GM12878 (cell line): ENCODE results near the gene SPCS1. TPM values are rescaled to one million over a fixed set of nuclear protein-coding genes. Genes with fewer than 3 reads are reported as not detected.

ENCODE experiments used
- ATAC-seq: fragments of 200-7000 bp; cut with Tn5 transposase; 3 replicates; pipeline ENCODE4 v1.9.1; 2020; ENCODE audit warnings: mild to moderate bottlenecking, moderate library complexity
- BruUV-seq: library from RNA; stranded (reverse); fragments of 400-500 nt; replicated peaks from 2 replicates; lab custom pipeline; 2021; lab: Mats Ljungman, UMichigan
- CTCF ChIA-PET: fragments of 300-600 bp; sonication (Branson Sonifier 250); formaldehyde crosslinking; extraction: SDS; loops from one replicate; lab custom pipeline; 2021; ENCODE audit warnings: inconsistent platforms; lab: Yijun Ruan, JAX
- POLR2A ChIA-PET: fragments of 350-600 bp; formaldehyde crosslinking; extraction: SDS; loops from one replicate; lab custom pipeline; 2021; ENCODE audit warnings: inconsistent platforms; lab: Charles Lee
- RAD21 ChIA-PET: fragments of 300-600 bp; sonication (Branson Sonifier 250); formaldehyde crosslinking; loops from one replicate; lab custom pipeline; 2023; ENCODE audit warnings: antibody characterized with exemption; ENCODE audit not compliant: unreplicated experiment; lab: Charles Lee
- SMC1A ChIA-PET: fragments of 300-600 bp; sonication (Branson Sonifier 250); formaldehyde crosslinking; loops from one replicate; lab custom pipeline; 2023; ENCODE audit not compliant: unreplicated experiment, uncharacterized antibody; lab: Charles Lee
- DNase-seq: peaks from one replicate; pipeline ENCODE4 v3.0.0-alpha.2; 2011; ENCODE audit warnings: low read depth, low spot score
- FAIRE-seq: peaks from 3 replicates; lab custom pipeline; 2011; peaks lifted over from hg19 to GRCh38; lab: Jason Lieb, UNC
- H2AFZ ChIP-seq: 2 replicates; pipeline ENCODE4 v1.6.0; 2011; ENCODE audit warnings: low read depth, low read length, control low read depth; ENCODE audit not compliant: control insufficient read depth
- H3K27ac ChIP-seq: 2 replicates; pipeline ENCODE4 v1.5.1; 2011; ENCODE audit warnings: control low read depth; ENCODE audit not compliant: control insufficient read depth, insufficient read depth
- H3K27me3 ChIP-seq, 2 experiments: replicated peaks in 1 of 2; 2 replicates each; pipeline versions ENCODE4 v1.6.0 to v1.6.1; 2011; ENCODE audit warnings: low read length in 1 of 2; ENCODE audit not compliant: control insufficient read depth in 2 of 2, insufficient read depth in 2 of 2
- H3K36me3 ChIP-seq, 2 experiments: 2 replicates each; pipeline ENCODE4 v1.5.1; 2011; ENCODE audit warnings: low read length in 1 of 2; ENCODE audit not compliant: control insufficient read depth in 2 of 2, insufficient read depth in 2 of 2
- H3K4me1 ChIP-seq: 2 replicates; pipeline ENCODE4 v1.6.1; 2011; ENCODE audit warnings: mild to moderate bottlenecking, low read length, moderate library complexity, mixed read lengths; ENCODE audit not compliant: control insufficient read depth, insufficient read depth
- H3K4me2 ChIP-seq: 2 replicates; pipeline ENCODE4 v1.6.0; 2011; ENCODE audit warnings: control low read depth; ENCODE audit not compliant: control insufficient read depth, insufficient read depth
- H3K4me3 ChIP-seq: fragments of 200-600 bp; sonication (generic); 2 replicates; pipeline ENCODE4 v1.5.1; 2016
- H3K79me2 ChIP-seq: 2 replicates; pipeline ENCODE4 v1.6.0; 2011; ENCODE audit warnings: low read length; ENCODE audit not compliant: control insufficient read depth, insufficient read depth
- H3K9ac ChIP-seq: 2 replicates; pipeline ENCODE4 v1.8.0; 2011; ENCODE audit warnings: low read length, control low read depth, mixed read lengths; ENCODE audit not compliant: control insufficient read depth, insufficient read depth
- H3K9me3 ChIP-seq: replicated peaks from 3 replicates; pipeline ENCODE4 v1.5.1; 2011; ENCODE audit warnings: mild to moderate bottlenecking, low read length; ENCODE audit not compliant: control insufficient read depth, insufficient read depth
- H4K20me1 ChIP-seq: 2 replicates; pipeline ENCODE4 v1.6.0; 2011; ENCODE audit not compliant: control insufficient read depth, insufficient read depth
- BCL3 ChIP-seq: IDR thresholded peaks from 2 replicates; pipeline ENCODE4 v1.6.1; 2011; ENCODE audit warnings: borderline replicate concordance, low read depth, mild to moderate bottlenecking, moderate library complexity, low read length; ENCODE audit not compliant: insufficient read depth, poor library complexity, severe bottlenecking
- CBX5 ChIP-seq: sonication (generic); IDR thresholded peaks from 2 replicates; pipeline ENCODE4 v1.6.1; 2016; ENCODE audit warnings: low read depth, moderate library complexity, mild to moderate bottlenecking, inconsistent platforms
- CREB1 ChIP-seq: IDR thresholded peaks from 2 replicates; pipeline ENCODE4 v1.6.1; 2012; ENCODE audit warnings: low read depth, mild to moderate bottlenecking, inconsistent platforms
- CREM ChIP-seq: IDR thresholded peaks from 2 replicates; pipeline ENCODE4 v1.6.1; 2014; ENCODE audit warnings: antibody characterized with exemption, low read depth
- E2F4 ChIP-seq: IDR thresholded peaks from 2 replicates; pipeline ENCODE4 v1.6.1; 2012; ENCODE audit warnings: low read depth, low read length, improper control_type of control experiment
- EED ChIP-seq: sonication (generic); IDR thresholded peaks from 2 replicates; pipeline ENCODE4 v1.6.1; 2016; ENCODE audit warnings: antibody characterized with exemption, low read depth
- ETV6 ChIP-seq, 2 experiments: fragments of 450-650 bp in 1 of 2; IDR thresholded peaks in 1 of 2; conservative IDR thresholded peaks in 1 of 2; 2 replicates each; pipeline ENCODE4 v1.6.1; 2014; ENCODE audit warnings: antibody characterized with exemption in 1 of 2, borderline replicate concordance in 1 of 2, low read depth in 1 of 2, mild to moderate bottlenecking in 1 of 2, moderate library complexity in 1 of 2
- MEF2A ChIP-seq: IDR thresholded peaks from 2 replicates; pipeline ENCODE4 v1.6.1; 2011; ENCODE audit warnings: low read depth, mild to moderate bottlenecking, low read length, moderate library complexity; ENCODE audit not compliant: insufficient read depth
- RUNX3 ChIP-seq: IDR thresholded peaks from 2 replicates; pipeline ENCODE4 v1.6.1; 2012; ENCODE audit warnings: low read length, inconsistent platforms
- TCF12 ChIP-seq: IDR thresholded peaks from 2 replicates; pipeline ENCODE4 v1.6.1; 2011; ENCODE audit warnings: low read depth, mild to moderate bottlenecking, low read length
- TCF3 ChIP-seq: IDR thresholded peaks from 2 replicates; pipeline ENCODE4 v1.6.1; 2012; ENCODE audit warnings: low read depth, mild to moderate bottlenecking, low read length, borderline replicate concordance; ENCODE audit not compliant: insufficient read depth
- ZNF384 ChIP-seq: IDR thresholded peaks from 2 replicates; pipeline ENCODE4 v1.6.1; 2012; ENCODE audit warnings: low read depth, mild to moderate bottlenecking, low read length, improper control_type of control experiment, borderline replicate concordance
- WGBS: methylation state at CpG from one replicate; pipeline ENCODE4 v1.1.6; 2016; ENCODE audit warnings: low lambda C conversion rate; ENCODE audit not compliant: insufficient replicate concordance, insufficient coverage; ENCODE audit errors: missing lambda C conversion rate; 5-methylcytosine and 5-hydroxymethylcytosine counted together
- in situ Hi-C: fragments of 300-500 bp; cut with MboI; formaldehyde crosslinking; loops from 9 replicates; pipeline ENCODE4 v1.14.3; 2018; ENCODE audit warnings: mixed read lengths
- intact Hi-C: fragments of 100-400 bp; cut with micrococcal nuclease; formaldehyde crosslinking; loops from one replicate; pipeline ENCODE4 v1.14.2; 2022; ENCODE audit not compliant: unreplicated experiment
- polyA plus RNA-seq, 11 experiments: library from polyadenylated mRNA; depleted of rRNA in 4 of 11; unstranded in 6 of 11; stranded (reverse) in 5 of 11; fragments of >200 nt; fragmentation: Nextera tagmentation in 4 of 11; fragmentation: Illumina TruSeq in 1 of 11; extraction: Ambion mirVana in 4 of 11; extraction: Trizol in 1 of 11; gene quantifications; 1 replicate in 1 of 11; 2 replicates in 10 of 11; pipeline versions ENCODE4 v1.2.1 to v1.2.3, GENCODE V29; 2011 to 2016; ENCODE audit warnings: inconsistent platforms in 2 of 11, missing spikeins in 2 of 11, low read depth in 1 of 11
- total RNA-seq, 4 experiments: library from RNA; depleted of rRNA in 3 of 4; stranded (reverse); fragments of >200 nt in 3 of 4; fragmentation: Illumina TruSeq in 1 of 4; extraction: Trizol in 1 of 4; gene quantifications; 2 replicates each; pipeline versions ENCODE4 v1.2.1 to v1.2.3, GENCODE V29; 2013 to 2021

The SPCS1 gene
- total and polyA plus RNA-seq, 10 of the 15 experiments (the other 5 are each of a cell fraction or from before 2014, with no cell fraction given): 107 to 994 (median 233) TPM

DNA sequence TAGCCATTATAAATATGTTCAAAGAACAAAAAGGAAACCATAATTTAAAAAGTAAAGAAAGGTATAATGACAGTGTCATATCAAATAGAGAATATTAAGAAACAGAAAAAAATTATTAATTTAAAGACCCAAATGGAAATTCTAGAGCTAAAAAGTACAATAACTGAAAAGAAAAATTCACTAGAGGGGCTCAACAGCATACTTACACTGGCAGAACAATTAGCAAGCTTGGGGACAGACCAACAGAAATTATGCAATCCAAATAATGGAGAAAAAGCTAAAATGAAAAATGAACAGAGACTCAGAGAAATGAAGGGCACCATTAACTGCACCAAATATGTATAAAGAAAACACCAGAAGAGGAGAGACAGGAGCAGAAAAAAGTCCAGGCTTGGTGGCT, 13.7 kb downstream of the SPCS1 start:
- Histone ChIP-seq H3K4me3 (no peak overlapping the region), H3K27ac (no peak overlapping the region)
- POLR2A ChIA-PET: interaction anchor here (0.7 to 1.3 kb wide), 3 partner anchors 9 to 178 kb away, joined by 3 to 4 read pairs (median 4); partner anchors contain the start of gene STIMATE
- in situ Hi-C loops: no loop called here
- RAD21 ChIA-PET: no interaction called here
- no peak for TF ChIP-seq E2F4
- TF ChIP-seq CBX5: peak; percentile 65; the same call in 1 of the 2 replicates
- TF ChIP-seq, all 136 proteins: peak for 1
- no peak for ATAC-seq
- peaks cover 2% of the 10 kb centered on the region; the same call in 2 of the 3 replicates for H3K9me3 ChIP-seq
- no peak overlapping the region for H3K4me2 ChIP-seq
- H3K79me2 ChIP-seq: no peaks in the 10 kb centered on the region
- ChIA-PET SMC1A (interaction anchor here (0.6 to 2.0 kb wide), 4 partner anchors 8 to 27 kb away, joined by 3 to 6 read pairs (median 4); no protein-coding TSS in a partner anchor), CTCF (interaction anchor here (0.7 to 2.1 kb wide), 3 partner anchors 79 to 204 kb away, joined by 3 to 6 read pairs (median 4); no protein-coding TSS in a partner anchor)
- H2AFZ ChIP-seq: no peak overlapping the region
- no peak for DNase-seq
- no peaks in the 10 kb centered on the region for H4K20me1 ChIP-seq
- FAIRE-seq: no peak
- no peaks in the 10 kb centered on the region; a peak in 1 of 4 replicates for H3K36me3 ChIP-seq
- peaks cover 27% of the 10 kb centered on the region for H3K4me1 ChIP-seq
- H3K9ac ChIP-seq: no peak overlapping the region
- BruUV-seq: no TSS peak
- H3K27me3 ChIP-seq: no peaks in the 10 kb centered on the region
- intact Hi-C loops: no loop called here

GRCh38 chr3:52721002-52721729, 15.3 kb downstream of the SPCS1 start:
- SMC1A ChIA-PET: interaction anchor here (1.9 to 2.0 kb wide), 2 partner anchors 10 to 29 kb away, joined by 4 to 6 read pairs; no protein-coding TSS in a partner anchor
- Histone ChIP-seq H2AFZ (peak overlapping the region; percentile 53), H3K4me3 (no peak overlapping the region), H3K27ac (peak overlapping the region; percentile 27), H3K9ac (no peak overlapping the region), H4K20me1 (no peaks in the 10 kb centered on the region), H3K4me2 (peak overlapping the region; percentile 45), H3K36me3 (no peaks in the 10 kb centered on the region; a peak in 1 of 4 replicates), H3K4me1 (peaks cover 27% of the 10 kb centered on the region), H3K79me2 (no peaks in the 10 kb centered on the region), H3K9me3 (peaks cover 2% of the 10 kb centered on the region; the same call in 2 of the 3 replicates), H3K27me3 (no peaks in the 10 kb centered on the region)
- POLR2A ChIA-PET: interaction anchor here (0.6 to 1.2 kb wide), 4 partner anchors 9 to 1185 kb away, joined by 3 to 5 read pairs (median 4); partner anchors contain the start of gene STIMATE
- DNase-seq (no peak), ATAC-seq (peak; percentile 71), FAIRE-seq (no peak)
- RAD21 ChIA-PET: no interaction called here
- WGBS: 72% methylated on average over 6 of the region's 6 CpGs
- intact Hi-C loops: no loop called here
- CTCF ChIA-PET: interaction anchor here (0.9 to 2.1 kb wide), 3 partner anchors 20 to 78 kb away, joined by 3 to 6 read pairs (median 4); no protein-coding TSS in a partner anchor
- 0 out of 2 replicates have a peak, but pooled peaks have one; percentile 35 for TF ChIP-seq MEF2A
- TF ChIP-seq TCF12: 0 out of 2 replicates have a peak, but pooled peaks have one; percentile 50
- TF ChIP-seq TCF3: peak; percentile 90; the same call in 1 of the 2 replicates
- no peak for TF ChIP-seq ETV6 (conservative IDR thresholded peaks at IDR 0.05 in 1 of 2, IDR thresholded peaks at IDR 0.05 in 1 of 2; ENCODE audit: borderline replicate concordance in 1 of 2, low read depth in 1 of 2)
- peak; percentile 66 for TF ChIP-seq EED
- peak; percentile 87; the same call in 1 of the 2 replicates for TF ChIP-seq CBX5
- 0 out of 2 replicates have a peak, but pooled peaks have one; percentile 15 for TF ChIP-seq CREB1
- TF ChIP-seq RUNX3: peak; percentile 85
- TF ChIP-seq BCL3: no peak
- no peak for TF ChIP-seq ZNF384
- peak; percentile 13; the same call in 1 of the 2 replicates for TF ChIP-seq CREM
- in situ Hi-C loops: no loop called here
- no TSS peak for BruUV-seq
